ENCODE data around the gene RERE.

- no peak for TF ChIP-seq CTCF (IDR thresholded peaks at IDR 0.05)
- no peak for TF ChIP-seq POLR2A (IDR thresholded peaks at IDR 0.05)
- no peak for TF ChIP-seq EP300 (IDR thresholded peaks at IDR 0.05)
- TF ChIP-seq POLR2AphosphoS5 (IDR thresholded peaks at IDR 0.05): no peak
Observed at GRCh38 chr1:8464377-8464776, 353.1 kb downstream of the RERE start.
